HG03159 (cell line): ENCODE measurements around the gene KCNQ1.

Experiments
- ATAC-seq: cut with Tn5 transposase; IDR thresholded peaks from one replicate; pipeline ENCODE4 v1.9.1; 2021; ENCODE audit warnings: mild to moderate bottlenecking, moderate library complexity; ENCODE audit not compliant: unreplicated experiment

The KCNQ1 gene

GRCh38 chr11:2661173-2662023 is 216.6 kb downstream of the KCNQ1 start:
- no peak for ATAC-seq

- ATAC-seq = no peak
Observed at GRCh38 chr11:2662024-2662312, 217.2 kb downstream of the KCNQ1 start.

DNA sequence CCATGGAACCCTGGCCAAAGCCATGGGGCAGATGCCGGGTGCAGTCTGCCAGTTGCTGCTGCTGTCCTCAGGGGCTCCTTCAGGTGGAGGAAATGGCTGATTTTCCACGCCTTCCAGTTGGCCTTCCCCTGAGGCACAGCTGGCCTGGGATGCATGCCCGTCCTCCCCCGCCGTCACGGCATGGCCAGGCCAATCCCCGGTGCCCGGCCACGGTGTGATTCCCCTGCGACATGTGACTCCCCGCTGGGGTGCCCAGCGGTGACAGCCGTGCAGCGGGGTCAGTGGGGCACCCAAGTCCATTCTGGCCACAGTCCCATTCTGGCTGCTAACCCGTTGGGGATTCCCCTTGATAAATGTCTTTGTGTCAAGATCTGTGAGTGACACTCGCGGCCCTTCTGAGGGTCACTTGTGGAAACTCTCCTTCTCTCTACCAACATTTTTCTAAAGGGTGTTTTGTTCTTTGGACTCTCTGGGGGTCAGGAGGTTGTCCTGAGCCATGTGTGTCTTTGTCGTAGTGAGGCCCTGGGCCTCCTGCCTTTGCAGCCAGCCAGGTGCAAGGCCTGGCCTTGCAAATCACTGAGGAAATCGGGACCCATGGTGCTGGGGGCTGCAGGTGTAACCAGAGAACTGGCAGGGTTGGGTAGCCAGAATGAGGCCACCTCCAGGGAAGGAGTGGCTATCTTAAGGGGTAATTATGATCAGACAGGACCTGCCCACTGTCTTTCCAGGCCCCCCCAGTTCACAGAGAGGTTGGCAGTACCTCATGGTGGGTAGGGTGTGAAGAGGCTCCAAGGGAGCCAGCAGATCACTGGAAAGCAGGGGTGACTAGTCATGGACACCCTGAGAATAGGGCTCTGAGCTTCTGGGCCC is 217.9 kb downstream of the KCNQ1 start:
- ATAC-seq = no peak

- no peak for ATAC-seq
Observed at GRCh38 chr11:2663506-2663905, 218.7 kb downstream of the KCNQ1 start.

DNA sequence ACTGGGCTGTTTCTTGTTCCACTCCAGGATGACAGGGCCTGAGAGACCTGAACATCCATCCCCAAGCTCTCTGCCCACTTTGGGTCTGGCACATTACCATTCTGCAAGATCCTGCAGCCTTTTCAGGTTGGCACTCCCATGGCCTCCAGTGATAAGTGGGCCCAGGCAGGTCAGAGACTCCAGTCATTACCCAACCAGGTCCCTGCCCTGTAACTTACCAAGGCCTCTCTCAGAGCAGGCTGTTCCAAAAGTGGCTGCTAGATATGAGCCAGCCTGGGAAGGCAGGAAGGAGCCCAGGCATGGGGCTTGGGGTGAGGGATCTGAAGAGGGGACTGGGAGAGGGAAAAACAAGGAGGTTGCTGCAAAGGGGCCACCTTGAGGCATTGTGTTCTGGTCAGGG is 219.1 kb downstream of the KCNQ1 start:
- no peak for ATAC-seq

GRCh38 chr11:2664376-2664775 is 219.6 kb downstream of the KCNQ1 start:
- no peak for ATAC-seq

- no peak for ATAC-seq
Observed at GRCh38 chr11:2664791-2665525, 220.2 kb downstream of the KCNQ1 start.

DNA sequence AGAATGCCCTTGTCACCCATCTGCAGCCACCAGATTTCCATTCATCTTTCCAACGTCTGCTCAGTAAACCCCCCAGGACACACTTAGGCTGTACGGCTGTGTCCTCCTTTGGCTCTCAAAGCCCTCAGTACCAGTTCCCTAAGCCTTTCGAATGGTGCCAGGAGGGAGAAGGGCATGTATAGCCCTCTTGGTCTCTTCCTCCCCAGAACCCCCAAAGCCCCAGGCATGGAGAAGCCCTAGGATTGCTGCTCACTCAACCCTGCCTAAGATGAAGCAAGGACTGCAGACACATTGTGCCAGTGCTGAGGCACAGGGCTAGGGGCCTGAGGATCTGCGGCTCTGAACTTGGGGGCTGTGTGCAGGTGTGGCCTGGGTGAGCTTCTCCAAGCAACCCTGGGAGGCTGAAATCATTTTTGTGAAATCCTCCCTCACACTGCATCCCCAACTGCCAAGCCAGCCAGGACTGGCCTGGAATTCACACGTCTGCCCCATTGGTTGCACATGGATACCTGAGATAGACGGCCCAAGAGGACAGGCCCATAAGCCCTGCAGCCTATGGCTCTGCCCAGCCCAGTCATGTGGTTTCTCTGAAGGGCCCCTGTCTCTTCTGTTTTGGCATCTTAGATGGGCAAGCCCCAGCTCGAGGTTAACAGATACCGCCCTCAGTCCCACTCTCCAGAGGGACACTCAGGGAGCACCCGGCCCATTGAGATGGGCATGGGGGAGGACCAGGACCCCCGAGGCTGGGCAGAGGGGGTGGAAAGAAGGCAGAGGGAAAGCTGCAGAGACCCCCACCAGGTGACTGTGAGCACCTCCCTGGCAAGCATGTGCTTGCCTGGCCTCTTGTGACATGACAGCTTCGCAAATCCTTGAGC is 221.0 kb downstream of the KCNQ1 start:
- no peak for ATAC-seq

- ATAC-seq = no peak
Observed at GRCh38 chr11:2666401-2666741, 221.6 kb downstream of the KCNQ1 start.

DNA sequence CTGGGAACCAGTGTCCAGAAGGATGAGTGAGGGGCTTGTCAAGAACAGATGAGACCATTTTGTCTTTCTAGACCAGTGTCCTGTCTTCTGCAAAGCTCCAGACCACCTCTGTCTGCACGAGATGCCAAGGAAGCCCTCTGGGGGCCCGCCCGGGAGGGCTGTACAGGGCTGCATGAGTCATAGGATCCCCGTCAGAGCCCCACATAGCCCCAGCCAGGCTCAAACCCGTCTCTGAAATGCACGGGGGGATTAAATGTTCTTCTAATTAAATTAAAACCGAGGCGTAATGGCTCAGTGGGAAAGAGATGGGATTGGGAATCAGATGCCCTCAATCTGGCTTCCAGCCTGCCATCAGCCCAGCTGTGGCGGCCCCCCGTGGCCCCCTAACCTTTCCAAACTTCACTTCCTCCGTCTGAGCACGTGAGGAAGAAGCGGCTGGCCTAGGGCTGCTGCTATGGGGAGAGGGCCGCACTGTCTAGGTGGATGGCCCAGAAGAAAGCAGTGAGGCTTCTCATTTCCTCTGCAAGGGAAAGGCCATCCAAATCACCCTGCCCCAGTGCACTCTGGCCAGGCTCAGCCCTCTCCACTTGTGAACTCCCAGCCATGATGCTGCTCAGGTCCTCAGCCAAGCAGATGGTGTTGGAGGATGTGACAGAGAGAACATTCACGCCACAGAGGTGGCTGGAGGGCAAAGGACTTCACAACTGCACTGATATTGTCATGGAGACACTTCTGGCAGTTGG is 222.2 kb downstream of the KCNQ1 start:
- no peak for ATAC-seq

- no peak for ATAC-seq
Observed at GRCh38 chr11:2667940-2668339, 223.1 kb downstream of the KCNQ1 start.

DNA sequence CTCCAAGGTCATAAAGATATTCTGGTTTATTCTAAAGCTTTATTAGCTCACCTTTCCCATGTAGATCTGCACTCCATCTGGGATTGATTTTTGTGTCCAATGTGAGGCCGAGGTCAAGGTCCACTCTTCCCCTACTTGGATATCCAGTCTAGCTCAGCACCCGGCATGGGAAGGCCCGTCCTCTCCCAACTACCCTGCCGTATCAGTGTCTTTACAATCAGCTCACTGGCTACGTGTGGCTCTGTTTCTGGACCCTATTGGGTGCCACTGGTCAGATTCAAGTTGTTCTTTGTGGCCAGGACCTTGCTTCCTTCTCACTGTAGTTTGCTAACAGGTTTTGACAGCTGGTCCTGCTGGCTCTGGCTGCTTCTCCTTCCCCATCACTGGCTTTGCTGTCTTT is 224.1 kb downstream of the KCNQ1 start:
- ATAC-seq = no peak

- ATAC-seq = no peak
Observed at GRCh38 chr11:2669634-2670469, 225.0 kb downstream of the KCNQ1 start.

- no peak for ATAC-seq
Observed at GRCh38 chr11:2670541-2671100, 225.8 kb downstream of the KCNQ1 start.

GRCh38 chr11:2671748-2672147 is 226.9 kb downstream of the KCNQ1 start:
- no peak for ATAC-seq

DNA sequence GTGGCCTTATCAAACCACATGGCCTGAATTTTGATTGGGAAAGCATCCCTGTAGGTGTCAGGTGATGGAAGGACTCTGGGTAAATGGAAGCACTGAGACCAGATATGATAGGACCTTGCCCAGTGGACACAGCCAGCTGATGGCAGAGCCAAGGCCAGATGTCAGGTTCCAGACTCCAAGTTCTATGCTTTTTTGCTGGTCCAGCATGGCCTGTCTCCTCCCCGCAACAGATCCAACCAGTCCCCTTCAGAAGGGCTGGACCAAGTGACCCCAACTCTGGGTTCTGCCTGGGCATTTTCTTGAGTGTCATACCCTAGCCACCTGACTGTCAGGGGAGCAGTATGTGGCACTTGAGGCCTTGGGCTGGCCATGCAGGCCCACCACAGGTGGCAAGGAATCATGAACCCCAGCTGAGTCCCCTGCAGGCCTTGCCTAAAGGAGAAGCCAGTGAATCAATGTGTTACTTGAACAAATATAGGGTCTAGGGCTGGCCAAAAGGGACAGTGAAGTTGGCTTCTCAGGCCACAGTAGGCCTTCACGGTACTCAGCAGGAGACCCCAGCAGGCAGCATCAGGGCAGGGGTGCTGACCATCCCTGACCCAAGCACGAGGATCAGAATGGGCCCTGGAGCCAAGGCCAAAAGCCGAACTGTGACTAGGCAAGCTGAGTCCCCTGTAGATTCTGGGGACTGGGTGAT is 227.9 kb downstream of the KCNQ1 start:
- ATAC-seq = no peak

GRCh38 chr11:2673250-2673610 is 228.4 kb downstream of the KCNQ1 start:
- ATAC-seq = no peak

DNA sequence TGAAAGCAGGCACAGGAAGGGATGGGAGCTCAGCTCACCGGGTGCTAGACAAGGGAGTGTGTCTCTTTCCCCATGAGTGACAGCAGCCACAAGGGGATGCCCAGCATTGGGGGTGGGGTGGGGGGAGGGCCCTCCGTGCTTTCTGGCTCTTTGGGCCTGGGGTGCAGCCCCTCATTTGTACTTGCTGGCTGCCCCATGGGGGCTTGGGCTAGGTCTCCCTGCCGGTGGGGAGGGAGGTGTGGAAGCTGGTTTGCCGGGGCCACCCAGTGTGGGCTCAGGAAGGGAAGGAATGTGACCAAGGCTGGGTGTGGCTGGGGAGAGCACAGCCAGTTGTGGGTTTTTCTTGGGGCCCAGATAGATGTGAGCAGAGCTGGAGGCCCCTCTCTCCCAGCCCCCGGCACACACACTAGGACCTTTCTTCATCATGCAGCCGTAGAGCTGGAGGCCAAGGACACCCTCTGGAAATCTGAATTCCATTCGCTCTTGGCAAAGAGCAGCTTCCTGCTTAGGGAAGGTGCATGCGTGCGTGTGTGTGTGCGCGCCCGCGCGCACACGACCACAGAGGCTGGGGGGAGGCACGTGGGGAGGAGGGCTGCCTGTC is 229.2 kb downstream of the KCNQ1 start:
- no peak for ATAC-seq
